Measurements from ENCODE around the gene NIPBL. TPM values are rescaled to one million over a fixed set of nuclear protein-coding genes. Genes with fewer than 3 reads are reported as not detected.
A peak's percentile ranks its signal among the peaks of the same experiment; 100 is the strongest.

Gene NIPBL
- total and polyA plus RNA-seq, 2 of the 13 experiments (the other 11 are each of a cell fraction or from before 2014, with no cell fraction given), result 12.3 to 32.3 TPM

DNA sequence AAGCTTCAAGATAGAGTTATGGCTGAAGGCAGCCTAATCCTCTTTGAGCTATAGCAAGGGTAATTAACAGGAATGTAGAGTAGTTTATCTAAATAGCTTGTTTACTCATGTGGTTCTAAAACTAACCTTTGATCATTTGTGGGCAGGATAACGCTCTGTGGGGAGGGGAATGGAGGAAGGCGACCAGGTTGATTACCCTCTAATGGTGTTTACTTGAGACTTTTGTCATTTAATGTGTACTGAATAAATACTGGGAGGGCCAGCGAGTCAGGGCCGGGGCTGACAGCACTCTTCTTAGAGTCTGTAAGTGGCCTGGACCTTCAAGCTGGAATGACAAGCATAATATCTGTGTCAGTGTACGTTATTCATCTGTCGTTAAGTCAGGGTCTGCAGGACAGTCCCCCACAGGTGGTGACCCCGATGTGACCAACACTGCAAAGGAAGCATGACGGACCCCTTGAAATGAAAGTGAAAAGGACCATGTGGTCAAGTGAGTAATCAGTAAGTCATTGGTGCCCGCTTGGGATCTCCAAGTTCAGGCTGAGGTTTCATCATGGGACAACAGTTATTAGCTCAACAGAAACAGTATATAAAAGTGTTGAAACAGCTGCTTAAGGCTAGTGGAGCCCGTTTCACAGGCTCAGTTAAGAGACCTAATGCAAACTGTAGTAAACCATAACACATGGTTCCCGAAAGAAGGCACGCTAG lies 210.1 kb downstream of the NIPBL start (continued):
- TF ChIP-seq, protein P1, sequence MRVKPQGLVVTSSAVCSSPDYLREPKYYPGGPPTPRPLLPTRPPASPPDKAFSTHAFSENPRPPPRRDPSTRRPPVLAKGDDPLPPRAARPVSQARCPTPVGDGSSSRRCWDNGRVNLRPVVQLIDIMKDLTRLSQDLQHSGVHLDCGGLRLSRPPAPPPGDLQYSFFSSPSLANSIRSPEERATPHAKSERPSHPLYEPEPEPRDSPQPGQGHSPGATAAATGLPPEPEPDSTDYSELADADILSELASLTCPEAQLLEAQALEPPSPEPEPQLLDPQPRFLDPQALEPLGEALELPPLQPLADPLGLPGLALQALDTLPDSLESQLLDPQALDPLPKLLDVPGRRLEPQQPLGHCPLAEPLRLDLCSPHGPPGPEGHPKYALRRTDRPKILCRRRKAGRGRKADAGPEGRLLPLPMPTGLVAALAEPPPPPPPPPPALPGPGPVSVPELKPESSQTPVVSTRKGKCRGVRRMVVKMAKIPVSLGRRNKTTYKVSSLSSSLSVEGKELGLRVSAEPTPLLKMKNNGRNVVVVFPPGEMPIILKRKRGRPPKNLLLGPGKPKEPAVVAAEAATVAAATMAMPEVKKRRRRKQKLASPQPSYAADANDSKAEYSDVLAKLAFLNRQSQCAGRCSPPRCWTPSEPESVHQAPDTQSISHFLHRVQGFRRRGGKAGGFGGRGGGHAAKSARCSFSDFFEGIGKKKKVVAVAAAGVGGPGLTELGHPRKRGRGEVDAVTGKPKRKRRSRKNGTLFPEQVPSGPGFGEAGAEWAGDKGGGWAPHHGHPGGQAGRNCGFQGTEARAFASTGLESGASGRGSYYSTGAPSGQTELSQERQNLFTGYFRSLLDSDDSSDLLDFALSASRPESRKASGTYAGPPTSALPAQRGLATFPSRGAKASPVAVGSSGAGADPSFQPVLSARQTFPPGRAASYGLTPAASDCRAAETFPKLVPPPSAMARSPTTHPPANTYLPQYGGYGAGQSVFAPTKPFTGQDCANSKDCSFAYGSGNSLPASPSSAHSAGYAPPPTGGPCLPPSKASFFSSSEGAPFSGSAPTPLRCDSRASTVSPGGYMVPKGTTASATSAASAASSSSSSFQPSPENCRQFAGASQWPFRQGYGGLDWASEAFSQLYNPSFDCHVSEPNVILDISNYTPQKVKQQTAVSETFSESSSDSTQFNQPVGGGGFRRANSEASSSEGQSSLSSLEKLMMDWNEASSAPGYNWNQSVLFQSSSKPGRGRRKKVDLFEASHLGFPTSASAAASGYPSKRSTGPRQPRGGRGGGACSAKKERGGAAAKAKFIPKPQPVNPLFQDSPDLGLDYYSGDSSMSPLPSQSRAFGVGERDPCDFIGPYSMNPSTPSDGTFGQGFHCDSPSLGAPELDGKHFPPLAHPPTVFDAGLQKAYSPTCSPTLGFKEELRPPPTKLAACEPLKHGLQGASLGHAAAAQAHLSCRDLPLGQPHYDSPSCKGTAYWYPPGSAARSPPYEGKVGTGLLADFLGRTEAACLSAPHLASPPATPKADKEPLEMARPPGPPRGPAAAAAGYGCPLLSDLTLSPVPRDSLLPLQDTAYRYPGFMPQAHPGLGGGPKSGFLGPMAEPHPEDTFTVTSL (CRISPR knock-in tag; IDR thresholded peaks at IDR 0.05; ENCODE audit: borderline replicate concordance), result 0 out of 2 replicates have a peak, but pooled peaks have one; percentile 25
- TF ChIP-seq, protein P2, sequence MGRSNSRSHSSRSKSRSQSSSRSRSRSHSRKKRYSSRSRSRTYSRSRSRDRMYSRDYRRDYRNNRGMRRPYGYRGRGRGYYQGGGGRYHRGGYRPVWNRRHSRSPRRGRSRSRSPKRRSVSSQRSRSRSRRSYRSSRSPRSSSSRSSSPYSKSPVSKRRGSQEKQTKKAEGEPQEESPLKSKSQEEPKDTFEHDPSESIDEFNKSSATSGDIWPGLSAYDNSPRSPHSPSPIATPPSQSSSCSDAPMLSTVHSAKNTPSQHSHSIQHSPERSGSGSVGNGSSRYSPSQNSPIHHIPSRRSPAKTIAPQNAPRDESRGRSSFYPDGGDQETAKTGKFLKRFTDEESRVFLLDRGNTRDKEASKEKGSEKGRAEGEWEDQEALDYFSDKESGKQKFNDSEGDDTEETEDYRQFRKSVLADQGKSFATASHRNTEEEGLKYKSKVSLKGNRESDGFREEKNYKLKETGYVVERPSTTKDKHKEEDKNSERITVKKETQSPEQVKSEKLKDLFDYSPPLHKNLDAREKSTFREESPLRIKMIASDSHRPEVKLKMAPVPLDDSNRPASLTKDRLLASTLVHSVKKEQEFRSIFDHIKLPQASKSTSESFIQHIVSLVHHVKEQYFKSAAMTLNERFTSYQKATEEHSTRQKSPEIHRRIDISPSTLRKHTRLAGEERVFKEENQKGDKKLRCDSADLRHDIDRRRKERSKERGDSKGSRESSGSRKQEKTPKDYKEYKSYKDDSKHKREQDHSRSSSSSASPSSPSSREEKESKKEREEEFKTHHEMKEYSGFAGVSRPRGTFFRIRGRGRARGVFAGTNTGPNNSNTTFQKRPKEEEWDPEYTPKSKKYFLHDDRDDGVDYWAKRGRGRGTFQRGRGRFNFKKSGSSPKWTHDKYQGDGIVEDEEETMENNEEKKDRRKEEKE (IDR thresholded peaks at IDR 0.05), result no peak
- no peak for TF ChIP-seq CBX1 (IDR thresholded peaks at IDR 0.05; ENCODE audit: low read depth)
- no peak for TF ChIP-seq MAZ (IDR thresholded peaks at IDR 0.05; ENCODE audit: borderline replicate concordance, low read depth, low read length)
- TF ChIP-seq MAZ (CRISPR knock-in tag; IDR thresholded peaks at IDR 0.05; ENCODE audit: low read depth), result no peak
- peak; percentile 27; the same call in 1 of the 2 replicates for TF ChIP-seq HNF4G (IDR thresholded peaks at IDR 0.05; ENCODE audit: borderline replicate concordance, low read depth, low read length)
- no peak for TF ChIP-seq HNF4G (CRISPR knock-in tag; IDR thresholded peaks at IDR 0.05; ENCODE audit: borderline replicate concordance, low read depth)
- TF ChIP-seq, protein P3, sequence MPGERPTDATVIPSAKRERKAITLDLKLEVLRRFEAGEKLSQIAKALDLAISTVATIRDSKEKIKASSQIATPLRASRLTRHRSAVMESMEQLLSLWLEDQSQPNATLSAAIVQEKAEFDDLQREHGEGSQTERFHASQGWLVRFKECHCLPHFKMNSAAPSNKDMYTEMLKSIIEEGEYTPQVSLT (CRISPR knock-in tag; IDR thresholded peaks at IDR 0.05; ENCODE audit: borderline replicate concordance, low read depth), result no peak
- peak; percentile 52 for TF ChIP-seq HNF4A (CRISPR knock-in tag; IDR thresholded peaks at IDR 0.05)
- no peak for TF ChIP-seq TMF1 (CRISPR knock-in tag; IDR thresholded peaks at IDR 0.05; ENCODE audit: low read depth)
- TF ChIP-seq, protein P4, sequence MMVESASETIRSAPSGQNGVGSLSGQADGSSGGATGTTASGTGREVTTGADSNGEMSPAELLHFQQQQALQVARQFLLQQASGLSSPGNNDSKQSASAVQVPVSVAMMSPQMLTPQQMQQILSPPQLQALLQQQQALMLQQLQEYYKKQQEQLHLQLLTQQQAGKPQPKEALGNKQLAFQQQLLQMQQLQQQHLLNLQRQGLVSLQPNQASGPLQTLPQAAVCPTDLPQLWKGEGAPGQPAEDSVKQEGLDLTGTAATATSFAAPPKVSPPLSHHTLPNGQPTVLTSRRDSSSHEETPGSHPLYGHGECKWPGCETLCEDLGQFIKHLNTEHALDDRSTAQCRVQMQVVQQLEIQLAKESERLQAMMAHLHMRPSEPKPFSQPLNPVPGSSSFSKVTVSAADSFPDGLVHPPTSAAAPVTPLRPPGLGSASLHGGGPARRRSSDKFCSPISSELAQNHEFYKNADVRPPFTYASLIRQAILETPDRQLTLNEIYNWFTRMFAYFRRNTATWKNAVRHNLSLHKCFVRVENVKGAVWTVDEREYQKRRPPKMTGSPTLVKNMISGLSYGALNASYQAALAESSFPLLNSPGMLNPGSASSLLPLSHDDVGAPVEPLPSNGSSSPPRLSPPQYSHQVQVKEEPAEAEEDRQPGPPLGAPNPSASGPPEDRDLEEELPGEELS (CRISPR knock-in tag; IDR thresholded peaks at IDR 0.05), result peak; percentile 64; the same call in 1 of the 2 replicates
- TF ChIP-seq, protein P5, sequence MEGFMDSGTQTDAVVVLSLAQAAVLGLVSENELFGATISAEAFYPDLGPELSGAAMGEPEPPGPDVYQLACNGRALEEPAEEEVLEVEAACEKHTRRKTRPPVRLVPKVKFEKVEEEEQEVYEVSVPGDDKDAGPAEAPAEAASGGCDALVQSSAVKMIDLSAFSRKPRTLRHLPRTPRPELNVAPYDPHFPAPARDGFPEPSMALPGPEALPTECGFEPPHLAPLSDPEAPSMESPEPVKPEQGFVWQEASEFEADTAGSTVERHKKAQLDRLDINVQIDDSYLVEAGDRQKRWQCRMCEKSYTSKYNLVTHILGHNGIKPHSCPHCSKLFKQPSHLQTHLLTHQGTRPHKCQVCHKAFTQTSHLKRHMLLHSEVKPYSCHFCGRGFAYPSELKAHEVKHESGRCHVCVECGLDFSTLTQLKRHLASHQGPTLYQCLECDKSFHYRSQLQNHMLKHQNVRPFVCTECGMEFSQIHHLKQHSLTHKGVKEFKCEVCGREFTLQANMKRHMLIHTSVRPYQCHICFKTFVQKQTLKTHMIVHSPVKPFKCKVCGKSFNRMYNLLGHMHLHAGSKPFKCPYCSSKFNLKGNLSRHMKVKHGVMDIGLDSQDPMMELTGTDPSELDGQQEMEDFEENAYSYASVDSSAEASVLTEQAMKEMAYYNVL (CRISPR knock-in tag; IDR thresholded peaks at IDR 0.05; ENCODE audit: borderline replicate concordance), result no peak
- no peak for TF ChIP-seq NCOR1 (IDR thresholded peaks at IDR 0.05; ENCODE audit: borderline replicate concordance, low read length)
- peak; percentile 70 for TF ChIP-seq NR2F2 (IDR thresholded peaks at IDR 0.05; ENCODE audit: borderline replicate concordance, low read depth)

All from HepG2 (cell line).